Sciatic nerve (tissue), 2 donors: ENCODE results near the gene SLF2. TPM values are rescaled to one million over a fixed set of nuclear protein-coding genes. Genes with fewer than 3 reads are reported as not detected.
"Not testable (repeated sequence)": the region's sequence is repeated elsewhere in the genome, so short reads cannot be mapped to it uniquely, and the experiment has no call there.

Experiments used
- ATAC-seq: fragments of 200-7000 bp; cut with Tn5 transposase; one replicate; pipeline ENCODE4 v1.9.1; 2020; ENCODE audit warnings: mild to moderate bottlenecking, moderate library complexity
- DNase-seq: peaks from one replicate; pipeline ENCODE4 v3.0.0-alpha.2; 2020; ENCODE audit warnings: low spot score
- intact Hi-C: fragments of 100-400 bp; cut with DNase I; formaldehyde crosslinking; loops from one replicate; pipeline ENCODE4 v1.14.2; 2022
- total RNA-seq: library from RNA; stranded (reverse); fragmentation: NEBNext Ultra II Directional; extraction: Animal tissue kit (Norgen Biotek cat#: 25700); gene quantifications from one replicate; pipeline ENCODE4 v1.2.1, GENCODE V29; 2021
- donor health status: DM: no; HTN: no; CAD: no.
- donor health status: DM: no; HTN: no; CAD: no.

Gene SLF2
- total RNA-seq, 1 donor from 2014 or later: 38.6 TPM

- no peak for ATAC-seq
- intact Hi-C loops: loop anchor here (10.0 kb wide), 1 partner anchor 313 kb away; no protein-coding TSS in a partner anchor
- no peak for DNase-seq
These were observed 35.3 kb upstream of the SLF2 start for GRCh38 chr10:100877461-100877850.

GRCh38 chr10:100878291-100878910 lies 34.4 kb upstream of the SLF2 start:
- DNase-seq: no peak

GRCh38 chr10:100879741-100880360 lies 32.9 kb upstream of the SLF2 start:
- ATAC-seq (no peak), DNase-seq (no peak)
- intact Hi-C loops: loop anchor here (10.0 kb wide), 1 partner anchor 315 kb away; no protein-coding TSS in a partner anchor

More at GRCh38 chr10:100878291-100878910, 34.4 kb upstream of the SLF2 start:
- ATAC-seq: peak; percentile 84
- intact Hi-C loops: loop anchor here (10.0 kb wide), 1 partner anchor 314 kb away; no protein-coding TSS in a partner anchor

- ATAC-seq (no peak), DNase-seq (no peak)
- intact Hi-C loops: no loop called here
These were observed 31.1 kb upstream of the SLF2 start for GRCh38 chr10:100881556-100882213.

- intact Hi-C loops: no loop called here
- DNase-seq (no peak), ATAC-seq (no peak)
These were observed 30.5 kb upstream of the SLF2 start for GRCh38 chr10:100882252-100882651.

GRCh38 chr10:100882671-100883311 lies 30.0 kb upstream of the SLF2 start:
- peak; percentile 56 for DNase-seq
- ATAC-seq: peak; percentile 27
- intact Hi-C loops: no loop called here

- intact Hi-C loops: no loop called here
- peak; percentile 49 for DNase-seq
These were observed 29.4 kb upstream of the SLF2 start for GRCh38 chr10:100883312-100883821.

GRCh38 chr10:100885611-100886010 lies 27.2 kb upstream of the SLF2 start:
- intact Hi-C loops, DNase-seq, ATAC-seq: not testable (repeated sequence)

More at GRCh38 chr10:100883312-100883821, 29.4 kb upstream of the SLF2 start:
- no peak for ATAC-seq

GRCh38 chr10:100886091-100886490 lies 26.7 kb upstream of the SLF2 start:
- ATAC-seq (no peak), DNase-seq (no peak)
- intact Hi-C loops: no loop called here

GRCh38 chr10:100886521-100886920 lies 26.2 kb upstream of the SLF2 start:
- no peak for DNase-seq
- intact Hi-C loops: no loop called here
- ATAC-seq: peak; percentile 3

GRCh38 chr10:100886963-100887362 lies 25.8 kb upstream of the SLF2 start:
- DNase-seq (peak; percentile 70), ATAC-seq (peak; percentile 93)

GRCh38 chr10:100887761-100888296 lies 24.9 kb upstream of the SLF2 start:
- DNase-seq (no peak), ATAC-seq (no peak)
- intact Hi-C loops: no loop called here

More at GRCh38 chr10:100886963-100887362, 25.8 kb upstream of the SLF2 start:
- intact Hi-C loops: no loop called here

GRCh38 chr10:100888957-100889356 lies 23.8 kb upstream of the SLF2 start:
- intact Hi-C loops: no loop called here
- no peak for ATAC-seq

GRCh38 chr10:100889546-100889945 lies 23.2 kb upstream of the SLF2 start:
- intact Hi-C loops: no loop called here
- ATAC-seq (no peak), DNase-seq (no peak)

More at GRCh38 chr10:100888957-100889356, 23.8 kb upstream of the SLF2 start:
- no peak for DNase-seq

- intact Hi-C loops: no loop called here
- DNase-seq (no peak), ATAC-seq (no peak)
These were observed 22.6 kb upstream of the SLF2 start for GRCh38 chr10:100890141-100890672.

- peak; percentile 71 for ATAC-seq
- intact Hi-C loops: no loop called here
- no peak for DNase-seq
These were observed 22.0 kb upstream of the SLF2 start for GRCh38 chr10:100890673-100891317.

- intact Hi-C loops: no loop called here
- DNase-seq (no peak), ATAC-seq (no peak)
These were observed 18.7 kb upstream of the SLF2 start for GRCh38 chr10:100894033-100894432.

- DNase-seq: no peak
- intact Hi-C loops: no loop called here
- ATAC-seq: no peak
These were observed 18.0 kb upstream of the SLF2 start for GRCh38 chr10:100894589-100895294.
